HG02610 (cell line): Measurements from ENCODE around the gene PCDHA1.
"Not testable (repeated sequence)": the region's sequence is repeated elsewhere in the genome, so short reads cannot be mapped to it uniquely, and the experiment has no call there.

Source experiments
- ATAC-seq: cut with Tn5 transposase; IDR thresholded peaks from one replicate; pipeline ENCODE4 v1.9.1; 2021; ENCODE audit warnings: mild to moderate bottlenecking, moderate library complexity; ENCODE audit not compliant: unreplicated experiment

PCDHA1 gene

DNA sequence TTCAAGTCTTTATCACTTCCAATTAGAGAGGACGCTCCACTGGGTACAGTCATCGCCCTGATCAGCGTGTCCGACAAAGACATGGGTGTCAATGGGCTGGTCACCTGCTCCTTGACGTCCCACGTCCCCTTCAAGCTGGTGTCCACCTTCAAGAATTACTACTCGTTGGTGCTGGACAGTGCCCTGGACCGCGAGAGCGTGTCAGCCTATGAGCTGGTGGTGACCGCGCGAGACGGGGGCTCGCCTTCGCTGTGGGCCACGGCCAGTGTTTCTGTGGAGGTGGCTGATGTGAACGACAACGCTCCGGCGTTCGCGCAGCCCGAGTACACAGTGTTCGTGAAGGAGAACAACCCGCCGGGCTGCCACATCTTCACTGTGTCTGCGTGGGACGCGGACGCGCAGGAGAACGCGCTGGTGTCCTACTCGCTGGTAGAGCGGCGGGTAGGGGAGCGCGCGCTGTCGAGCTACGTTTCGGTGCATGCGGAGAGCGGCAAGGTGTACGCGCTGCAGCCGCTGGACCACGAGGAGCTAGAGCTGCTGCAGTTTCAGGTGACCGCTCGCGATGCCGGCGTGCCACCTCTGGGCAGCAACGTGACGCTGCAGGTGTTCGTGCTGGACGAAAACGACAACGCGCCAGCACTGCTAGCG lies 22.4 kb downstream of the PCDHA1 start:
- not testable (repeated sequence) for ATAC-seq

DNA sequence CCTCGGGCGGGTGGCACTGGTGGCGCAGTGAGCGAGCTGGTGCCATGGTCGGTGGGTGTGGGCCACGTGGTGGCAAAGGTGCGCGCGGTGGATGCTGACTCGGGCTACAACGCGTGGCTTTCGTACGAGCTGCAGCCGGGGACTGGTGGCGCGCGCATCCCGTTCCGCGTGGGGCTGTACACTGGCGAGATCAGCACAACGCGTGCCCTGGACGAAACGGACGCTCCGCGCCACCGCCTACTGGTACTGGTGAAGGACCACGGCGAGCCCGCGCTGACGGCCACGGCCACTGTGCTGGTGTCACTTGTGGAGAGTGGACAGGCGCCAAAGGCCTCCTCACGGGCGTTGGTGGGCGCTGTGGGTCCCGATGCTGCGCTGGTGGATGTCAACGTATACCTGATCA lies 22.9 kb downstream of the PCDHA1 start:
- ATAC-seq, result no peak

DNA sequence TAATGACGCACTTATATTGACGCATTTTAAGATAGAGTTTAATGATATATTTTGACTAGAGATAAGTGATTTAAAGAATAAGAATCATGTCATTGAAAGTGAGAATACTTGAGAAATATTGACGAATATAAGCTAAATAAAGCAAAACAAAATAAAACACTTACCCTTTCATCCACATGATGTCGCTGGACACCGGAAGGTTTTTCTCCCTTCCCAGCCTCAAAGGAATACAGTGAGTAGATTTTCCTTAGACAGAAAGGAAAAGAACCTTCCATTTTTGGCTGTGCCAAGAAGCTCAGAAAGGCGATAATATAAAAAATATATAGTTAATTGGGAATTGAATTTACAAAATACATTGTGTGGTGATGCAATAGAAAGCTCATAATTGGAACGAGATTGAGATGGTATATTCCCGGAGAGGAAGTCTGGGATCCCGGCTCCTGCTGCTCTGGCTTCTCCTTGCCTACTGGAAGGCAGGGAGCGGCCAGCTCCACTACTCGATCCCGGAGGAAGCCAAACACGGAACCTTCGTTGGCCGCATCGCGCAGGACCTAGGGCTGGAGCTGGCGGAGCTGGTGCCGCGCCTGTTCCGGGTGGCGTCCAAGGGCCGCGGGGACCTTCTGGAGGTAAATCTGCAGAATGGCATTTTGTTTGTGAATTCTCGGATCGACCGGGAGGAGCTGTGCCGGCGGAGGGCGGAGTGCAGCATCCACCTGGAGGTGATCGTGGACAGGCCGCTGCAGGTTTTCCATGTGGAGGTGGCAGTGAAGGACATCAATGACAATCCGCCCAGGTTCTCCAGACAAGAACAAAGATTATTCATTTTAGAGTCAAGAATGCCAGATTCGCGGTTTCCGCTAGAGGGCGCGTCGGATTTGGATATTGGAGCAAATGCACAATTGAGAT lies 35.7 kb downstream of the PCDHA1 start, which contains the start of gene PCDHA5:
Gene PCDHA5 (plus strand): TSS at position 239 of the 906 bp plus-strand sequence.
- no peak for ATAC-seq

DNA sequence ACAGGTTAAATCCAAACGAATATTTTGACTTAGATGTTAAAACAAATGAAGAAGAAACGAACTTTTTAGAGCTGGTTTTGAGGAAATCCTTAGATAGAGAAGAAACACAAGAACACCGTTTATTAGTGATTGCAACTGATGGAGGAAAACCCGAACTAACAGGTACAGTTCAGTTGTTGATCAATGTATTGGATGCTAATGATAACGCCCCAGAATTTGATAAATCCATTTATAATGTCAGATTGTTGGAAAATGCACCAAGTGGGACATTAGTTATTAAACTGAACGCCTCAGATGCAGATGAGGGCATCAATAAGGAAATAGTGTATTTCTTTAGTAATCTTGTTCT lies 36.3 kb downstream of the PCDHA1 start:
- ATAC-seq, result no peak

DNA sequence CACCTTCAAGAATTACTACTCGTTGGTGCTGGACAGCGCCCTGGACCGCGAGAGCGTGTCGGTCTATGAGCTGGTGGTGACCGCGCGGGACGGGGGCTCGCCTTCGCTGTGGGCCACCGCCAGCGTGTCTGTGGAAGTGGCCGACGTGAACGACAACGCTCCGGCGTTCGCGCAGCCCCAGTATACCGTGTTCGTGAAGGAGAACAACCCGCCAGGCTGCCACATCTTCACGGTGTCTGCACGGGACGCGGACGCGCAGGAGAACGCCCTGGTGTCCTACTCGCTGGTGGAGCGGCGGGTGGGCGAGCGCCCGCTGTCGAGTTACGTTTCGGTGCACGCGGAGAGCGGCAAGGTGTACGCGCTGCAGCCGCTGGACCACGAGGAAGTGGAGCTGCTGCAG lies 37.0 kb downstream of the PCDHA1 start:
- not testable (repeated sequence) for ATAC-seq

DNA sequence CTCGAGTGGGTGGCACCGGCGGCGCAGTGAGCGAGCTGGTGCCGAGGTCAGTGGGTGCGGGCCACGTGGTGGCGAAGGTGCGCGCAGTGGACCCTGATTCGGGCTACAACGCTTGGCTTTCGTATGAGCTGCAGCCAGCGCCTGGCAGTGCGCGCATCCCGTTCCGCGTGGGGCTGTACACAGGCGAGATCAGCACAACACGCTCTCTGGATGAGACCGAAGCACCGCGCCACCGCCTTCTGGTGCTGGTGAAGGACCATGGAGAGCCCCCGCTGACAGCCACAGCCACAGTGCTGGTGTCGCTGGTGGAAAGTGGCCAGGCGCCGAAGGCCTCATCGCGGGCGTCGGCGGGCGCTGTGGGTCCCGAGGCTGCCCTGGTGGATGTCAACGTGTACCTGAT lies 37.5 kb downstream of the PCDHA1 start:
- ATAC-seq, result no peak

DNA sequence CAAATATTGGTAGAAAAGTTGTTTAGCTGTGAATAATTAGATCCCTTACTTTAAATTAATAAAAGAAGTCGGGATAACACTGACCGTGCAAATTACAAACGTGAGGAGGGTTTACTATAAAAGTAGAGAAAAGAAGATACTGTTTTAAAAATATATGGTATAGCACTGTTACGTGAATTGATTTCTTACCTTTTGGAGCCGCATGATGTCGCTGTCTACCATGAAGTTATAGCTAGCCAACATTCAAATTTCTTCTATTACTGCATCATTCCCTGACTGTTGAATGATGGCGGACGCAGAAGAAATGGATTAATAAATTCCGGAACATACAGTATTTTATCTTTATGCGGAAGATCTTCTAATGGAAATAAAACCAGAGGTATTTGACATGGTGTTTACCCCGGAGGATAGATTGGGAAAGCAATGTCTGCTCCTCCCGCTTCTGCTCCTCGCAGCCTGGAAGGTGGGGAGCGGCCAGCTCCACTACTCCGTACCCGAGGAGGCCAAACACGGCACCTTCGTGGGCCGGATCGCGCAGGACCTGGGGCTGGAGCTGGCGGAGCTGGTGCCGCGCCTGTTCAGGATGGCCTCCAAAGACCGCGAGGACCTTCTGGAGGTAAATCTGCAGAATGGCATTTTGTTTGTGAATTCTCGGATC lies 41.9 kb downstream of the PCDHA1 start, which contains the start of gene PCDHA6:
Gene PCDHA6 (plus strand): TSS at position 257 of the 658 bp plus-strand sequence. CDS start 132 bp downstream, at position 389.
- no peak for ATAC-seq

DNA sequence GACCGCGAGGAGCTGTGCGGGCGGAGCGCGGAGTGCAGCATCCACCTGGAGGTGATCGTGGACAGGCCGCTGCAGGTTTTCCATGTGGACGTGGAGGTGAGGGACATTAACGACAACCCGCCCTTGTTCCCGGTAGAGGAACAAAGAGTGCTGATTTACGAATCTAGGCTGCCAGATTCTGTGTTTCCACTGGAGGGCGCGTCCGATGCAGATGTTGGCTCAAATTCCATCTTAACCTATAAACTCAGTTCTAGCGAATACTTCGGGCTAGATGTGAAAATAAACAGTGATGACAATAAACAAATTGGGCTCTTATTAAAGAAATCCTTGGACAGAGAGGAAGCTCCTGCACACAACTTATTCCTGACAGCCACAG lies 42.4 kb downstream of the PCDHA1 start:
- no peak for ATAC-seq

DNA sequence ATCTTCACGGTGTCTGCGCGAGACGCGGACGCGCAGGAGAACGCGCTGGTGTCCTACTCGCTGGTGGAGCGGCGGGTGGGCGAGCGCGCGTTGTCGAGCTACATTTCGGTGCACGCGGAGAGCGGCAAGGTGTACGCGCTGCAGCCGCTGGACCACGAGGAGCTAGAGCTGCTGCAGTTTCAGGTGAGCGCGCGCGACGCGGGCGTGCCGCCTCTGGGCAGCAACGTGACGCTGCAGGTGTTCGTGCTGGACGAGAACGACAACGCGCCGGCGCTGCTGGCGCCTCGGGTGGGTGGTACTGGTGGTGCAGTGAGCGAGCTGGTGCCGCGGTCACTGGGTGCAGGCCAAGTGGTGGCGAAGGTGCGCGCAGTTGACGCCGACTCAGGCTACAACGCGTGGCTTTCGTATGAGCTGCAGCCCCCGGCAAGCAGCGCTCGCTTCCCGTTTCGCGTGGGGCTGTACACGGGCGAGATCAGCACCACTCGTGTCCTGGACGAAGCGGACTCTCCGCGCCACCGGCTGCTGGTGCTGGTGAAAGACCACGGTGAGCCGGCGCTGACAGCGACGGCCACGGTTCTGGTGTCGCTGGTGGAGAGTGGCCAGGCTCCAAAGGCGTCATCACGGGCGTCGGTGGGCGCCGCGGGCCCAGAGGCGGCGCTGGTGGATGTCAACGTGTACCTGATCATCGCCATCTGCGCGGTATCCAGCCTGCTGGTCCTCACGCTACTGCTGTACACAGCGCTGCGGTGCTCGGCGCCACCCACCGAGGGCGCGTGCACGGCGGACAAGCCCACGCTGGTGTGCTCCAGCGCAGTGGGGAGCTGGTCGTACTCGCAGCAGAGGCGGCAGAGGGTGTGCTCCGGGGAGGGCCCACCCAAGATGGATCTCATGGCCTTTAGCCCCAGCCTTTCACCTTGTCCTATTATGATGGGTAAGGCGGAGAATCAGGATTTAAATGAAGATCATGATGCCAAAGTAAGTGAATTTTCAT lies 43.9 kb downstream of the PCDHA1 start:
- ATAC-seq, result not testable (repeated sequence)

DNA sequence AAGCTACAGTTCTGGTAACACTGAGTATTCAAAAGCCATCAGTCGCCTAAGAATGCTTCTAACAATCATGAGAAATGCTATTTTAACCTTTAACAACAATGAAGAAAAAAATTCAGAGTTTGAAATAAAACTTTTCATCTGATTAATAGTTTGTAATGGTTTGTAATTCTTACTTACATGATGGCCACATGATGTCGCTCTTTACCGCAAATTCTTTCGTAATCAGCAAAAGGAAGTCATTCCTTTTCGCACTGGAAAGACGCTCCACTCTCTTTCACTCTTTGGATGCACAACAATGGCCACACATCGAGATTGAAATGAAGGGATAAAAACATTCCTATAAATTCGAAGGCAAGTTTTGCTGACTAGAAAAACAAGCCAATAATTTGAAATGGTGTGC lies 48.1 kb downstream of the PCDHA1 start, which contains the start of gene PCDHA7:
Gene PCDHA7 (plus strand): TSS at position 277 of the 400 bp plus-strand sequence. CDS start 115 bp downstream, at position 392.
- no peak for ATAC-seq

DNA sequence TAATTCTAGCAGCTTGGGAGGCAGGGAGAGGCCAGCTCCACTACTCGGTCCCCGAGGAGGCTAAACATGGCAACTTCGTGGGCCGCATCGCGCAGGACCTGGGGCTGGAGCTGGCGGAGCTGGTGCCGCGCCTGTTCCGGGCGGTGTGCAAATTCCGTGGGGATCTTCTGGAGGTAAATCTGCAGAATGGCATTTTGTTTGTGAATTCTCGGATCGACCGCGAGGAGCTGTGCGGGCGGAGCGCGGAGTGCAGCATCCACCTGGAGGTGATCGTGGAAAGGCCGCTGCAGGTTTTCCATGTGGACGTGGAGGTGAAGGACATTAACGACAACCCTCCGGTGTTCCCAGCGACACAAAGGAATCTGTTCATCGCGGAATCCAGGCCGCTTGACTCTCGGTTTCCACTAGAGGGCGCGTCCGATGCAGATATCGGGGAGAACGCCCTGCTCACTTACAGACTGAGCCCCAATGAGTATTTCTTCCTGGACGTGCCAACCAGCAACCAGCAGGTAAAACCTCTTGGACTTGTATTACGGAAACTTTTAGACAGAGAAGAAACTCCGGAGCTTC lies 48.6 kb downstream of the PCDHA1 start:
- not testable (repeated sequence) for ATAC-seq

DNA sequence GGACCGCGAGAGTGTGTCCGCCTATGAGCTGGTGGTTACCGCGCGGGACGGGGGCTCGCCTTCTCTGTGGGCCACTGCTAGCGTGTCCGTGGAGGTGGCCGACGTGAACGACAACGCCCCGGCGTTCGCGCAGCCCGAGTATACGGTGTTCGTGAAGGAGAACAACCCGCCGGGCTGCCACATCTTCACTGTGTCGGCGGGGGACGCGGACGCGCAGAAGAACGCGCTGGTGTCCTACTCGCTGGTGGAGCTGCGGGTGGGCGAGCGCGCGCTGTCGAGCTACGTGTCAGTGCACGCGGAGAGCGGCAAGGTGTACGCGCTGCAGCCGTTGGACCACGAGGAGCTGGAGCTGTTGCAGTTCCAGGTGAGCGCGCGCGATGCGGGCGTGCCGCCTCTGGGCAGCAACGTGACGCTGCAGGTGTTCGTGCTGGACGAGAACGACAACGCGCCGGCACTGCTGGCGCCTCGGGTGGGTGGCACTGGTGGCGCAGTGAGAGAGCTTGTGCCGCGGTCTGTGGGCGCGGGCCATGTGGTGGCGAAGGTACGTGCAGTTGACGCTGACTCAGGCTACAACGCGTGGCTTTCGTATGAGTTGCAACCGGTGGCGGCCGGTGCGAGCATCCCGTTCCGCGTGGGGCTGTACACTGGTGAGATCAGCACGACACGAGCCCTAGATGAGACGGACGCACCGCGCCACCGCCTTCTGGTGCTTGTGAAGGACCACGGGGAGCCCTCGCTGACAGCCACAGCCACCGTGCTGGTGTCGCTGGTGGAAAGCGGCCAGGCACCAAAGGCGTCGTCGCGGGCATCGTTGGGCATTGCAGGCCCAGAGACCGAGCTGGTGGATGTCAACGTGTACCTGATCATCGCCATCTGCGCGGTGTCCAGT lies 49.9 kb downstream of the PCDHA1 start:
- ATAC-seq, result no peak

DNA sequence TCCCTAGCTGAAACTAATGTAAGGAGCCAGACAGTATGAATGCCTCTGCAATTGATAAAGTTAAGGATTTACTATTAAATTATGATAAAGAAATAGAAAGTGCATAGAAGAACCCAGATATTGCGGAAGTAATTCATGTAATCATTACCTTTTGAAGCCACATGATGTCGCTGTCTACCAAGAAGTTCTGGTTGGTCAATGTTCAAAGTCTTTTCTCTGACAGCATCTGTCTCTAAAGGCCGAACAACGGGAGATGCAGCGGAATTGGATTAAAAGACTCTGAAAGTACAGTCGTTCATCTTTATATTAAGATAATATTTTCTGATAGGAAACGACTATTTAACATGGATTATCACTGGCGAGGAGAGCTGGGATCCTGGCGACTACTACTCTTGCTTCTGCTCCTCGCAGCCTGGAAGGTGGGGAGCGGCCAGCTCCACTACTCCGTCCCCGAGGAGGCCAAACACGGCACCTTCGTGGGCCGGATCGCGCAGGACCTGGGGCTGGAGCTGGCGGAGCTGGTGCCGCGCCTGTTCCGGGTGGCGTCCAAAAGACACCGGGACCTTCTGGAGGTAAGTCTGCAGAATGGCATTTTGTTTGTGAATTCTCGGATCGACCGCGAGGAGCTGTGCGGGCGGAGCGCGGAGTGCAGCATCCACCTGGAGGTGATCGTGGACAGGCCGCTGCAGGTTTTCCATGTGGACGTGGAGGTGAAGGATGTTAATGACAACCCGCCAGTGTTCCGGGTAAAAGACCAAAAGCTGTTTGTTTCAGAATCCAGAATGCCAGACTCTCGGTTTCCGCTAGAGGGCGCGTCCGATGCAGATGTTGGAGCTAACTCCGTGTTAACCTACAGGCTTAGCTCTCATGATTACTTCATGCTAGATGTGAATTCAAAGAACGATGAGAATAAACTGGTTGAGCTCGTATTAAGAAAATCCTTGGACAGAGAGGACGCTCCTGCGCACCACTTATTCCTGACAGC lies 55.3 kb downstream of the PCDHA1 start, which contains the start of gene PCDHA8:
Gene PCDHA8 (plus strand): TSS at position 210 of the 985 bp plus-strand sequence. CDS start 135 bp downstream, at position 345.
- ATAC-seq, result no peak

DNA sequence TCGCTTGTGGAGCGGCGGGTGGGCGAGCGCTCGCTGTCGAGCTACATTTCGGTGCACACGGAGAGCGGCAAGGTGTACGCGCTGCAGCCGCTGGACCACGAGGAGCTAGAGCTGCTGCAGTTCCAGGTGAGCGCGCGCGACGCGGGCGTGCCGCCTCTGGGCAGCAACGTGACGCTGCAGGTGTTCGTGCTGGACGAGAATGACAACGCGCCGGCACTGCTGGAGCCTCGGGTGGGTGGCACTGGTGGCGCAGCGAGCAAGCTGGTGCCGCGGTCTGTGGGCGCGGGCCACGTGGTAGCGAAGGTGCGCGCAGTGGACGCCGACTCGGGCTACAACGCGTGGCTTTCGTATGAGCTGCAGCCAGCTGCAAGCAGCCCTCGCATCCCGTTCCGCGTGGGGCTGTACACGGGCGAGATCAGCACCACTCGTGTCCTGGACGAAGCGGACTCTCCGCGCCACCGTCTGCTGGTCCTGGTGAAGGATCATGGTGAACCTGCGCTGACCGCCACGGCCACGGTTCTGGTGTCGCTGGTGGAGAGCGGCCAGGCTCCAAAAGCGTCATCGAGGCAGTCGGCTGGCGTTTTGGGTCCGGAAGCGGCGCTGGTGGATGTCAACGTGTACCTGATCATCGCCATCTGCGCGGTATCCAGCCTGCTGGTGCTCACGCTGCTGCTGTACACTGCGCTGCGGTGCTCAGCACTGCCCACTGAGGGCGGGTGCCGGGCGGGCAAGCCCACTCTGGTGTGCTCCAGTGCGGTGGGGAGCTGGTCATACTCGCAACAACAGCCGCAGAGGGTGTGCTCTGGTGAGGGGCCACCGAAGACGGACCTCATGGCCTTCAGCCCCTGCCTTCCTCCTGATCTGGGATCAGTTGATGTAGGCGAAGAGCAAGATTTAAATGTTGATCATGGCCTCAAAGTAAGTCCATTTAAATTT lies 57.1 kb downstream of the PCDHA1 start:
- no peak for ATAC-seq

DNA sequence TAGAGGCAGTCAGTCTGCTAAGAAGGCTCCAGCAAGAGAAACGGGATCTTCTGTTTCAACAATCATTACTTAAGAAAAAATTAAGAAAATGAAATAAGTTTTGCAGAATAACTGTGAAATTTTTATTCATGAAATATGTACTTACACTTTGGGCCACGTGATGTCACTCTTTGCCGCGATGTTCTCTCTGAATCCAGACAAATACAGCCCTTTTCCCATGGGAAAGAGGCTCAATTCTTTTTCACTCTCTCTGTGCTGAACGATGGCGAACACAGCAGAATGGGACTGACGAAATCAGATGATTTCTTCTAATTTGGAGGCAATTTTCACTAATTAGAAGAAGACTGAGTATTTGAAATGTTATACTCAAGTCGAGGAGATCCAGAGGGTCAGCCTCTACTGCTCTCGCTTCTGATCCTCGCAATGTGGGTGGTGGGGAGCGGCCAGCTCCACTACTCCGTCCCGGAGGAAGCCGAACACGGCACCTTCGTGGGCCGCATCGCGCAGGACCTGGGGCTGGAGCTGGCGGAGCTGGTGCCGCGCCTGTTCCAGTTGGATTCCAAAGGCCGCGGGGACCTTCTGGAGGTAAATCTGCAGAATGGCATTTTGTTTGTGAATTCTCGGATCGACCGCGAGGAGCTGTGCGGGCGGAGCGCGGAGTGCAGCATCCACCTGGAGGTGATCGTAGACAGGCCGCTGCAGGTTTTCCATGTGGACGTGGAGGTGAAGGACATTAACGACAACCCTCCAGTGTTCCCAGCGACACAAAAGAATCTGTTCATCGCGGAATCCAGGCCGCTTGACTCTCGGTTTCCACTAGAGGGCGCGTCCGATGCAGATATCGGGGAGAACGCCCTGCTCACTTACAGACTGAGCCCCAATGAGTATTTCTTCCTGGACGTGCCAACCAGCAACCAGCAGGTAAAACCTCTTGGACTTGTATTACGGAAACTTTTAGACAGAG lies 62.5 kb downstream of the PCDHA1 start, which contains the start of gene PCDHA9:
Gene PCDHA9 (plus strand): TSS at position 244 of the 964 bp plus-strand sequence. CDS start 114 bp downstream, at position 358.
- ATAC-seq, result not testable (repeated sequence)
